GM18507 (cell line): ENCODE data around the gene PAX5.

Source experiments
- DNase-seq: peaks from one replicate; pipeline ENCODE4 v3.0.0; 2011; ENCODE audit warnings: low read depth; ENCODE audit not compliant: insufficient read length; ENCODE audit errors: extremely low spot score
- FAIRE-seq: peaks from 2 replicates; lab custom pipeline; 2011; peaks lifted over from hg19 to GRCh38; lab: Jason Lieb, UNC

Gene PAX5

DNA sequence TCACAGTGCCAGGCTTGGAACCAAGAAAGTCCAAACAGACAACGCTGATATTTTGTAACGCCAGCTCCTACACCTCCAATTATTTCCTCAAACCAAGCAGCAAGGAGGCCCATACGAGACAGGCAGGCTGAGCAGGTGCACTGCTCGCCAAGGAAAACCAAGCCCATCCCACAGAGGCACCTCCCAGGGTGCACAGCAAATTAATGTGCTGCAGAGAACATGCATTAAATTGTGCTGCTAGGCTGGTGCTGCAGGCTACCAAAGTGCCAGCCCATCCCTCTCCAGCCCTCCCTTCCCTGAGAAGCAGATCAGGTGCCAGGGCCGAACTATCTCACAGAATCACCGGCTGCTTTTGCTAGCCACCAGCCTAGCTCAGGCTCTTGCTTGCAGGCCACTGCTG lies 137.8 kb downstream of the PAX5 start:
- DNase-seq (no peak), FAIRE-seq (no peak)

DNA sequence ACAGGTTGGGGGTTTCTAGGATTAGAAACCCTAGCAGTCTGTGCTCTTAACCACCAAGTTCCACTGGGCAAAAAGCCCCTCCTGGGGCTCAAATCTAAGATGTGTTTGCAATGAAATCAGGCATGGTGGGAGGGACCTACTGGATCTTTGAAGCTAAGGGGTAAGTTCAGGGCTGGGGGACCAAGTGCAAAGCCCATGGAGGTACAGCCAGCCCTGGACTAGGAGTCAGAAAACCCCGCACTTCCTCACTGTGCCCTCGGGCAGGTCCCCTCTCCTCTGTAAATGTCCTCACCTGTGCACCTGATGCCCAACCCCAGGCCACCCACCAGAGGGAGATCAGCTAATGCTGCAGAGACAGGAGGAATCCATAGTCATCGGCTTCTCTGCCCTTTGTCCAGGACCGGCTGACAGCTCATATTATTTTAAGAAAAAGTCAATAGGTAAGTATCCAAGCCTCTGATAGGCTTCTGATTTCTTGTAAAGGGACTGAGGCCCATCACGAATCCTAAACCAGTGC lies 138.3 kb downstream of the PAX5 start:
- DNase-seq (no peak), FAIRE-seq (no peak)

DNA sequence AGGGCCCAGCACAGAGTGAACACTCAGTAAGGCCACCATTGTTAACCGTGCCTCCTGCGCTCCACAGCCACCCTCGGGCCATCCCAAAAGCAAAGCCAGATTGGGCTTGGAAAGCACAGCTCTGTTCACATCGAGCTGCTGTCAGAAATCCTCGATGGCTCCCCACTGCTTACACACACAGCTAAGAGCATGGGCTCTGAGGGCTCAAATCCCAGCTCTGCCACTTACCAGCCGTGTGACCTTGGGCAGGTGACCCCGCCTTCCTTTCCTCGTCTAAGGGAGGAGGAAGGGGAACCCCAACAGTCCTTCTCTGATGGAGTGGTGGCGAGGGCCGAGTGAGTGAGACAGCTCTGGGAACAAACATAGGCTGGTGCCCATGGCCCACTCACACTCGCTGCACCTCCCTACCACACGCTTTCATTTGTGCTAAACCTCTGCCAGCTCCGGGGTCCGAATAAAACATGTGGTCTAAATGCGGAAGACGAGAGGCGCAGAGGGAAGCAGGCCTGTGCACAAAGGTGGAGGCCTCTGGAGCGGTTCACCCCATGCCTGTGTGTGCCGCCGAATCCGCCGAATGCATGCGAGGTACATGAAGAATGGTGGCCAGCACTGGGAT lies 139.3 kb downstream of the PAX5 start:
- DNase-seq (no peak), FAIRE-seq (no peak)

DNA sequence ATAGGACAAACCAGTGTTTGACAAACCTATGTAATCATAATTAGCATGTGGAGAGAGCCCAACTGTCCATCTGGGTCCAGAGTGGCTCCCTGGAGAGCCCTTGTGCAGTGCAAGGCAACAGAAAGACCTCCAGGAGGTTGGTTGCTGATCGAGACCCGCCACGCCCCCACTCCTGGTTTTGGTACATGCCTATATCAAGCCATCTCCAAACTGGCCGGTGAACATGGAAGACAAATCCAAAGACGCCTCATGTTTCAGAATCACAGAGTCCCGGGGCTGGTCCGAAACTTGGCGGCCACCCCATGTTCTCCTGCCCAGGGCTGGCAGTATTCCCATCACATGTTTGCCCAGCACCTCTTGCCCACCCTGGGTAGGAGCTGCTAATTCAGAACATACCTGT lies 140.2 kb downstream of the PAX5 start:
- no peak for DNase-seq
- FAIRE-seq: no peak

DNA sequence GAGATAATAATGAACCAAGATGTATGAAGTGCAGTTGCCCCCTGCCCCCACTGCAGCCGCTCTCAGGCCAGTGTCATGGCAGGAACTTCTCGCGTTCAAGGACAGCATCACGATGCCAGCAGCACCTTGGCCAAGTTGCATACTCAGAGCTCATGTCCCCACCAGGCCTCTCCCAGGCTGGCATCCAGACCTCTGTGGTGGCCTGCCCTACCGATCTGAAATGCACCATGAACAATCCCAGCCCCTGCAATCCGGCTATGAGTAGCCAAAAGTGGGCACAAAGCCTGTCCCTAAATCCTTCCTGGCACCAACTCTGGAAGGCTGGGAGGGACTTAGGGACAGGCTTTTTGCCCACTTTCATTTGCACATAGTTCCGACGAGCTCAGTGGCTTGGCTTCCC lies 140.9 kb downstream of the PAX5 start:
- FAIRE-seq: no peak
- DNase-seq: no peak

DNA sequence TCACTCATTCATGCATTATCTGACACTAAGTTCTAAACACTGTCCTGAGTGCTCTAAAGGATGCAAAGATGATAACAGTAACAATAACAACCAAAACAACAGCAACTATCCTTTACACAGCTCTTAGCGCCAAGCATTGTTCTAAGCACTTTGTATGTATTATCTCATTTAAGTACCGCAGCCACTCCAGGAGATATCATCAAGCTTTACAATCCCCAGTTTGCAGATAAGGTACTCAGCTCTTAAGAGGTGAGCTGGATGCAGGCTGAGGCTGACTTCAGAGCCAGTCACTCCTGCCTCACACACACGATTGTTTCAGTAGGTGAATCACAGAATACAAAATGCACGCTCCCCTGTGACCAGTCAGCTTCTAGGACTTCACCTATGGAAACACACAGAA lies 141.8 kb downstream of the PAX5 start:
- FAIRE-seq (peak; percentile 18), DNase-seq (no peak)

DNA sequence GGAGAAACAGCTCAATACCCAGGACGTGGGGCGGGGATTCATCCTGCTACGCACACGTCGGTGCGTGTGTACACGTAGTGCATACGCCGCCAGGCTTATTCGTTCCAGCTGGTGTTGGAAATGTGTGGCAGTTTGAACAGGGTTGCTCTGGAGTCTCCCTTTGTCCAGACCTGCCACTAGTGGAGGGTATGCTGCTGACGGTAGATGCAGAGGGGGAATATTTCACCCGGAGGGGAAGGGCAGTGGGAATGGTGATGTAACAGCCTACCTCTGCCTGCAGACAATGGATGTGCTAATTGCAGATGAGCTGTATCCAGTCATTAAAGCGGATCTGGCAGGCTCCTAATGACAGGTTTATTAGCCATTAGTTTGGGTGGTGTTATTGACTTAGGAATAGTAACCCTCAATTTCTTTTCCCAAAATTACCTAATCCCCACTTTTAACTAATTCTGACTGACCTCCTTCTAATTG lies 142.7 kb downstream of the PAX5 start:
- no peak for FAIRE-seq

DNA sequence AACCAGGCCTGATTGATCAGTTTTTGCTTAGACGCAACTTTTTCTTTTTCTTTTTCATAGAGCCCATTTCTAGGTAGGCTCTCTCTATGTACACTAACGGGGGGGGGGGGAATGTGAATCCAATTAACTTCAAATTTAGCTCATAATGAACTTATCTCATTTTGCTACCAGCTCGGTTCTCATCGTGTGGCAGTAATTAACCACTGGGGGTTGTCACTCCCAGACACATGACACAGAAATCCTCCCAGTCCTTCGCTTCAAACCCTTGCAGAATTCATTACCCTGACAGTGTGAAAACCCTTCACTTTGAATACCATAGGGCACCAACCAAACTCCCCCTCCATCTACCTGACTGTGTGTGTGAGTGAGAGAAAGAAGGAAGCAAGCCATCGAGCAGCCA lies 144.2 kb downstream of the PAX5 start:
- DNase-seq: no peak
- no peak for FAIRE-seq

More for the DNA sequence above, 142.7 kb downstream of the PAX5 start:
- no peak for DNase-seq

DNA sequence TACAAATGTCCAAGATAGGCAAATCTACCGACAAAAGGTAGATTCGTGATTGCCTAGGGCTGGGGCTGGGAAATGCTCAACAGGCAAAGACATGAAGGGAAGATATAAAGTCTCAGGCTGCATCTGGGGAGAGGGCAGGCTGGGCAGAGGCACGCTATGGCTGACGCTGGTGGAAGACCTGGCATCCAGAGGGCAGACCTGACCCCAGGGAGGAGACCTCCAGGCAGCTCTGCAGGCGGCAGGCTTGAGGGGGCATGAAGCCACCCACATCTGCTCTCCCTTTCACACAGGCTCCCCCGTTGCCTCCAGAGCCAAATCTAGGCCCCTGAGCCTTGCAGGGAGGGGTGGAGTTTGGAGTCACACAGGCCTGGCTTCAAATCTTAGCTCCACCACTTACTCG lies 145.5 kb downstream of the PAX5 start:
- no peak for FAIRE-seq
- no peak for DNase-seq

DNA sequence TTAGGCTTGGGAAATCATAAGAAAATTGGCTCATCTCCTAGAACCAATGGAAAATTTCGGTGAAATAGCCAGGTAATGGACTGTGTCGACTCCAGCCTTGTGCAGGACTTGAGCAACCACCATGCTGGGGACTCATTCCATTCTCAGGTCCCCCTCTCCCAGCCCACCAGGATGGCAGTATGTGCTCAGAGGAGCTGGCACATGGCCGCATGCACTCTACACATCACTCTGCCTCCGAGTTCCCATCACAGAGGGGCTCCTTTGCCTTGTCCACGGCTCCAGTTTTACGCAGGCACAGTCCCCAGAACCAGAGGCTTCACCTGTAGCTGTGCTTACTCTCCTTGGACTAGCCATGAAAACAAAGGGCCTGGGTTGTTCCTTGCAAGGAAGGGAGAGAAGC lies 149.3 kb downstream of the PAX5 start:
- DNase-seq: no peak
- no peak for FAIRE-seq

DNA sequence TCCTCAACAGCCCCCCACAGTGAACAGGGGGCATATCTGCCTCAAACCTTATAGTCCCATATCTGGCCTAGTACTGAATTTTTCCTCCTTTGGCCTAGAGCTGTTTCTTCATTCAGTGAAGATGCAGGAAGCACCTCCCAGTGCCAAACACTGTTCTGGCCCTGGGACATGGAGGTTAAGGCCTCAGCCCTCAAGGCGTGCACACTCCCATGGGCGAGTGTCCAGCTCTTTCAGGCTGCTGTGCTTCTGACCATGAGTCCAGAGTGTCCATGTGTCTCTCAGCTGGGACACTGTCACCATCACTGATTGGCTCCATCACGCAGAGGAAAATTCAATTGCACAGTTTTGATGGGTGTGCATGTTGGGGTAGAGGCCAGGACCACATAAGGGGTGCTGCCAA lies 151.5 kb downstream of the PAX5 start:
- no peak for DNase-seq
- no peak for FAIRE-seq

DNA sequence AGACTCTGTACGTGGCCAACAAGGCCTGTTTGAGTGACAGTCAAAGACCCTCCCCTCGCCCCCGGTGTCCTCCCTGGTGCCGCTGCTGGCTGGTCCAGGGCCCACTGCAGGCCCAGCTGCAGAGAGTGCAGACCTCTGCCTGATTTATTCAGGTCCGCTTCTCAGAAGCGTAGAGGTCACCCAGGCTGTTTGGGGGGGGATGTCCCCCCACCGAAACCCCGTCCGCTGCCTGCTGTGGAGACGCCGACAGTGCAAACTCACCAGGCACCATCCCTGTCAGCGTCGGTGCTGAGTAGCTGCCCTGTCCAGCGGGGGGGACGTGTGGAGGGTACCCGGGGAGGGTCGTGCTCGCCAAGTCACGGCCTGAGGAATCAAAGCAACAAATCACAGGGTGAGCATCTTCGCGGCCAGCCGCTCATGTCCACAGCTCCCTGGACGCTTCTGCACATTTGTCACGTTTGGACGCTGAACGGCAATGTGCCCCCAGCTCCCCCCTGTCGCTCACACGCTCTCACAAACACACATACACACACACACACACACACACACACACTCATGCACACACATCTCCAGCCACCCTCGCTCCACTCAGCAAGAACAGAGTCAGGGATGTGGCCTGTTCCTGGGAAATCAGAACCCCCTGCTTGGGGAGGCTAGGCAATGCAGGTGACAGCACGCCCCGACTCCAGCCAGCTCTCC lies 152.2 kb downstream of the PAX5 start:
- no peak for DNase-seq
- FAIRE-seq: no peak

DNA sequence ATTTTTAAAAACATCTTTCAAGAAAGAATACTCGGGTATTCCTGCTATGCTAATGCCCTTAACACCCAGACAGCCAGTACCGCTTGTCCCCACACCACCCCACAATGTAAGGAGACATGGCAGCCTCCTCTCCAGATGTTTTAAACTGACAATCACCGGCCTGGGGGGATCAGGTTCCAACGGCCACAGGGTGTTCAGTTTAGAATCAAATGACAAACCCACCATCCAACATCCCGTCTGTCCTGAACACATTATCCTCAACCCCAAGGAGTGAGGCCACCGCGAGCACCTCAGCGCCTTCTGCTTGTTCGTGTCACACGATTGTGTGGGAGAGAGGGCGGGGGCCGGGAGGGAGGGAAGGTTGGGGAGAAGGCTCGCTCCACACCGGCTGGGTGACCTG lies 152.8 kb downstream of the PAX5 start:
- DNase-seq: no peak
- no peak for FAIRE-seq

DNA sequence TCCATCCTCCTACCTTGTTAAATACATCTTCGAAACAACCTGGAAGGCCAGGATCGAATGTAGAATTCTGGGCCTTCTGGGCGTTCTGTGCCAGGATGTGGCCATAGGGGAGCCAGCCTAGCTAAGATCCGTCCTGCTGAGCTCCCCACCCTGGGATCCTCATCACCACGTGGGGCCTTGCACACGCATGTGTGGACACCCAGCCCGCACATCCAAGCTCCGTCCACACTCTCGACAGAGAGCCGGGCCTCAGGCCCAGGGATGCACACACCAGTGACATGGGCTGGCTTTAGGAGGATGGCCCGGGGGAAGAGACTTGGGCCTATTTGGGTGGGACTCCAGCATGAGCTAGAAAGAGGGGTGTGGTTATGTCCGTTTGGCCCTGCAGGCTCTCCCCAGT lies 154.0 kb downstream of the PAX5 start:
- FAIRE-seq: no peak
- DNase-seq: no peak

DNA sequence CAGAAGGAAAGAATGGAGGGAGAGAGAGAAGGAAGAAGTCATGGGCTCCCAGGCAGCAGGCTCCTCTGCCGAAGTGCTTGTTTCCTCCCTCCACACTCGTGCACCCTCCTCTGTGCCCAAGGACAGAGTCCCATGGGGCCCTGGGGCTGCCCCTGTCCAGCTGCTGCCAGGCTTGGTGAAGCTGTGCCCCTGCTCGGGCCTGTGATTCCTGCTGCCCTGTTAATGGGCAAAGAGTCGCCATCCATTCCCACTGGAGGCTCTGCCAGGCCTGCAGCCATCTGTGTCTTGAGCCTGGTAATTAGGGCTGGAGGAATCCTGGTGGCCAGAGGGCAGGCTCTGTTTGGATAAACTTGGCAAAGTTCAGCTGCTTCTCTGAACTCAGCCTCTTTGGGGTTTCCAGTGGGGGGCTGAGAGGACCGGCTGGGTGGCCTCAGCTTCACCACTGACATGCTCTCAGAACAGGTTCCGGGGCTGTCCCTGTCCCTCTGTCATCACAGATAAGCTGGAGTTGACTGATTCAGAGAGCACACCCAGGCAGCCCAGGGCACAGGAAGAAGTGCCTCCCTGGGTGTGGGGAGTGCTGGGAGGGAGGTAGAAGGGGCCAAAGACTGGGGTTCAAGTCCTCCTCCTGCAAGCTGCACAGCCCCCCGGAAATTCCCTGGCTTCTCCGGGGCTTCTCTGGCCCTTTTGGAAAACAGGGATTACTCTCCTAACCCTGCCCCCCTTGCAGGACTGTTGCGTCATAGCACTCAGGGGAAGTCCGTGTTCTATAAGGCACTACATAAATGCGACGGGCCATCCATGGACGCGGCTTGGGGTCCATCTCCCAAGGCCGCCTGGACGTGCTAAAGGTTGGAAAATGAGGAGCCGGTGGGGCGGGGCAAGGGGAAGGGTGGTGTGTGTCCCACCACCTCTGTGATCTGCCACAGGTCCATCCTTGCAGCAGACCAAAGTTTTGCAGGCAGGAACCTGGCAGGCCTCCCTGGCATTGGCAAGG lies 154.8 kb downstream of the PAX5 start:
- peak; percentile 56 for FAIRE-seq

DNA sequence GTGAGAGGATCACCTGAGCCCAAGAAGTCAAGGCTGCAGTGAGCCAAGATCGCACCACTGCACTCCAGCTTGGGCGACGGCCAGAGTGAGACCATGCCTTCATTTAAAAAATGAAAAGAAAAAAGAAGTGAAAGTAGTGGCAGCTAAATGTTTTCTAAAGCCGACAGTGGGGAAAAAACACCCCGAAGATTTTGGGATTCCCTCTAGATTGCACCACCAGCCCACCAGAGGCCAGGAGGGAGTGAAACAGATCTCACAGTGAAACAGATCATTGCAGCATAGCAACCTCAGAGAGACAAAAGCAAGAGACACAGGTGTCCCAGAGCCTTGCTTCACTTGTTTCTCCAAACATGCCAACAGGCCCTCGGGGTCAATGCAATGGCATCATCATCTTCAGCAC lies 156.8 kb downstream of the PAX5 start:
- DNase-seq (no peak), FAIRE-seq (peak; percentile 29)

More for the DNA sequence above, 154.8 kb downstream of the PAX5 start:
- DNase-seq: peak; percentile 30

DNA sequence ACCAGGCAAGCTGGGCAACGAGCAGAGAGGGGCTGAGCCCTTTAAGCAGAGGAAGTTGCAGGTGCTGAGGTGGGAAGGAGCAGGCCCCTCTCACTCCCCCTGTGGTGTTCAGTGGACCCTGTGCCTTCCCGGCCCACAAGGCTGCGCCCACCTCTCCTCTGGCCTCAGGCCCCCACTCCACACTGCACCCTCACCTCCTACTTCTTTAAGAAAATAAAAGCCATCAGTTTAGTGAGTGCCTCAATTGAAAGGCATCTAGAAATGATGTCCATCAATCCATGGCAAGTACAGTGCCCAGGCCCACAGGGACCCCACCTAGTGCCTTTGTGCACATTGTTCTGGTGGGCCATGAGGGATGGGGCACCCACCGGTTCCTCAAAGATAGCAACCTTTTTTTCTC lies 158.0 kb downstream of the PAX5 start:
- DNase-seq (no peak), FAIRE-seq (no peak)

DNA sequence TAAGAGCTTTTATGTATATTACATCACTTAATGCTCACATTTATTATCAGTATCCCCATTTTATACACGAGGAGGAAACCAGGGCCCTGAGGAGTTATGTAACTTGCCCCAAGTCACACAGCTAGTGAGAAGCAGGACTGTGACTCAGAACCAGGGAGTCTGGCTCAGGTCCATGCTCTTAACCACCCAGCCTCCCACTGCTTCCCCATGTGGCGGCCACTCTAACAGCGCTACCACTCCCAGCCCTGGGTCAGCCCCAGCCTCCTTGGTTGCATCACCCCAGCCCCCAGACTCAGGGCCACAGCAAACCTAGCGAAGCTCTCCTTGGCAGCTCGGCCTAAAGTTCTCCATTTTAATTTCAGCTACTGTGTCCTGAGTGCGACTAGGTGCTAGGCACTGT lies 159.1 kb downstream of the PAX5 start:
- FAIRE-seq: no peak

DNA sequence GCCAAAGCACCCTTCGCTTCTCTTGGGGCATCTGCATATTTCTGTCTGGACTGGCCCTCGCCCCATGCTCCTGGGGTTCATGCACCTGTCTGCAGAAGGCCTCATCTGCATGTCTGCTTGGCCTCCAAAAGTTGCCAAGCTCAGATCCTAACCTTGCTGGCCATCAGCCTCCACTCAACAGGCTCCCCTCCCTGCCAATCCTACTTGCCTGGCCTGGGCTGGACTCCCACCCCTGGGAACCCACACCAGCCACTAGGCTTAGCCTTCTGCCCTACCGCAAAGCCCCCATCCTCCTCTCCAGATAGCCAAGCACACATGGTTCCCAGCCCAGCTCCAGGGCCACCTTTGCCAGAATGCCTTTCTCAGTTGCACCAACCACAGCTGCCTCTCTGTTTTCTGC lies 159.8 kb downstream of the PAX5 start:
- DNase-seq (no peak), FAIRE-seq (no peak)

More for the DNA sequence above, 159.1 kb downstream of the PAX5 start:
- no peak for DNase-seq

DNA sequence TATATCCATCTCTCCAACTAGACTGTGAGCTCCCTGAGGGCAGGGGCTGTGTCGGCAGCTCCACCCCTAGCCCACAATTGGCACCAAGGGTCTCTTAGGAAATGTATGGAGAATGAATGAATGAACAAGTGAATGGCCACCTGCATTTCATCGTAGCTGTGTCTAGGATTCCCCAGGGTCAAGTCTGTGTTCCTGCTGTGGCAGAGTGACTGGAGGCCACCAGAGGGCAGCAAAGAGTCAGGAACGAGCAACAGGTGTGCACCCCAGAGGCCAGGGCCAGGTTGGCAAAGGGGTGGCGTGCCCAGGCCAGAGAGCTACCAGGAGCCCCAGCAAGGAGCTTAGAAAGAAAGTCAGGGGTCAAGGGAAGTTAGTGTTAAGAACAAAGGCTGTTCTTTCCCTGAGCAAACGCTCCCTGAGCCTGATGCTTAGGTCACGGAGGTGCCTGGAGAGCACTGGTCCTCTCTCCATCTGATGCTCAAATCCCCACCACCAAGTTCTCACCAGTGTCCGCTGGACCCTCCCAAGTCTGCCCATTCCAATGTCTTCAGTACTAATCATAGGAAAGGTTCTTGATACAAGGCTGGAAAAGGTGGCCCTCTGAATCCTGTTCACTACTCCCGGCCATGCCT lies 160.7 kb downstream of the PAX5 start:
- DNase-seq: peak; percentile 66
- peak; percentile 85 for FAIRE-seq
